Activated T-cell treated with anti-CD3 and anti-CD28 coated beads for 1 hour (primary cell): ENCODE measurements around the gene IL17RD.
A peak's percentile ranks its signal among the peaks of the same experiment; 100 is the strongest.

Experiments used
- DNase-seq: peaks from one replicate; pipeline ENCODE4 v3.0.0-alpha.2; 2020; ENCODE audit warnings: low read depth

IL17RD gene

DNA sequence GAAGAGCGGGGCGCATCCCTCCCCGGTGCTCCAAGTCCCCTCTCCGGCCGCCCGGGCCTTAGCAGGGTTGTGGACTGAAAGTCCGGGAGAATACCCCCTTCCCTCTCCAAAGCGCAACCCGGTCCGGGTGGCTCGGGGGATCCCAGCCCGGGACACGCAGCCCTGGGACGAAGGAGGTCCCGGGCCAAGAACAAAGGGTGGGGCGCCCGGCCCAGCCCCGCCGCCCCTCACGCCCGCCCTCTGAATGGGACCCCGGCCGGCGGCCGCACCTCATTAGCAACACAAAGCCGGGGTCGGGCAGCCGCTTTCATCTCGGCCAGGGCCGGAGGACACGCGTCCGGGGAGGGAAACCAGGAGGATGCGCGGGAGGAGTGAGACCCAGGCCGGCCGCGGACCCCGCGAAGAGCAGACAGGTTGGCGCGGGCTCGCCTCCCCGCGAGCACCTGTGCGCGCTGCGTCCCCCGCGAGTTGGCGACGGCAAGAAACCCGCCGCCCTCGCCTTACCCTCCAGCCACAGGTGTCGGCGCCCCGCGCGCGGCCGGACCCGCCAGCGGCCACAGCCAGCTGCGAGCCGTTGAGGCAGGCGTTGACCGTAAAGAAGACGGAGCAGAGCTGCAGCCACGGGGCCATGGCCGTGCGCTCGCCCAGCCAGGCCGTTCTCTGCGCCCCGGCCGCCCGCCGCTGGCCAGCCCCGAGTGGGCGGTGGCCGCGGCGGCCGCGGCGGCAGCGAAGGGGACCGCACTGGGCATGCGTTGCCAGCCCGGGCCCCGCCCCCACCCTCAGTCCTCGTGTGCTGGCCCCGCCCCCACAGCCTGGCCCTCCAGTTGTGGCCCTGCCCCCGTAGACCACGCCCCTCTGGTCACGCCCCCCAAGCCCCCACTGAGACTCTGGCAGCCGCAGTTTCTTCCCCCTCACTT lies at the start of gene IL17RD:
IL17RD (minus strand) TSS at position 697 of the 917 bp plus-strand sequence; CDS start at position 630, 67 bp downstream.
- peak; percentile 25 for DNase-seq

DNA sequence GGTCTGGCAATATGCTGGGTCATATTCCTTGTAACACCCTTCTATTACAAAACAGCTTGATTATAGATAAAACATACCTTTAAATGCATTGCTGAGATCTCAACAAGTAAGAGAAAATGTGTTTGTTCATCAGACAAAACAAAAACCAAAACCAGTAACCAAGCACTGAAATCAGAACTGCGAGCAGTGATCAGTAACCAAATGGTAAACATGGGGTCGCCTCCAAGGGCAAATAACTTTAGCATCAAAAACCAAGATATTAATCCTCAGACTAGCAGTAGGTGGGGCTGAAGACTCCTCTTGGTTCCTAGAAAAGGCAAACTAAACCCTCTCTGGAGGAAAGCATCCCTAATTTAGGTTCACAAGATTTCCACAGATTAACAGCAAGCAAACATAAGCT lies 41.3 kb upstream of the IL17RD start:
- no peak for DNase-seq

DNA sequence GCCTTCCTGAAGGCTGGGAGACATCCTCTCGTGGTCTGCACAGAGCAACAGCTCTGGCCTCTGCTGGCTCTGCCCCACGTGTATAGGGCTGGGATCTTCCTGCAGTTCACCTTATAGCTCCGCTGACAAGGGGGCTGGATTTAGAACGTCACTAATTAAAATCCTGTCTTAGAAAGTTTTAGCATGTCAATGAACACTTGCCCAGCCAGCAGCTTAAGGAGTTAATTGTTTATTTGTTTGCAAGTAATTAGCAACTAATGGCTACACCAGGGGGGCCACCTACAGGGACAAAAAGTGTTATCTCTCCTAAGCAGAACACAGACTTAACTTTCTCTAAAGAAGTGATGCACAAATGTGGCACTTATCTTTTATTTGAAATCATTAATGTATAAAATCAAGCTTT lies 34.7 kb upstream of the IL17RD start, which contains the start of gene HESX1:
HESX1 (minus strand) TSS at position 84 of the 403 bp plus-strand sequence; CDS start at position 24, 60 bp downstream.
- DNase-seq: no peak

DNA sequence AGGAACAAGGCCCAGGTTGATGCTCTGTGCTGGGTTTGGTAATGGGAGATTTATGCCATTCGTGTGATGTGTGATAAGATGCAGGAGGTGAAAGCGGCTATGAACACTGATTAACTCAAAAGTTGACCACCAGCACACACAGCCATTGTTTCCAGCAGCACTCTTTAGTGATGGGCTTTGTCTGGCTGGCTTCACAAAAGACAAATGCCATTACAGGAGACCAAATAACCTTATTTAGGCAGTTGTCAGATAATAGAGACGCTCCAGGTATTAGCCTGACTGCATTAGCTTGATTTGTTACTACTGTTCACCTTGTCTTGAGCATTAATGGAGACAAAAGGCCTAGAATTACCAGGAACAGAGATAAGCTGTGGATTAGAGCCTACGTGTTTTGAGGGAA lies 29.5 kb upstream of the IL17RD start:
- DNase-seq: no peak

DNA sequence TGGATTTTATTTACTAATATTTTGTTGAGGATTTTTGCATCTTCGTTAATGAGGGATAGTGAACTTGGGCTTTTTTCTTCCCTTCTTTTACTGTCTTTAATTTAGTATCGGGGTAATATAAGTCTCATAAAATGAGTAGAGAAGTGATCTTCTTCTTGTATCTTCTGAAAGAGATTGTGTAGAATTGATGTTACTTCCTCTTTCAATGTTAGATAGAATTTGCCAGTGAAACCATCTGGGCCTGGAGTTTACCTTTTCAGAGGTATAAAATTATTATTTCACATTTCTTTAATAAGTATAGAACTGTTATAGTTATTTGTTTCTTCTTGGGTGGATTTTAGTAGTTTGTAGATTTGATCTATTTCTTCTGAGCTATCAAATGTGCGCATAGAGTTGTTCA lies 26.9 kb upstream of the IL17RD start:
- DNase-seq: no peak

DNA sequence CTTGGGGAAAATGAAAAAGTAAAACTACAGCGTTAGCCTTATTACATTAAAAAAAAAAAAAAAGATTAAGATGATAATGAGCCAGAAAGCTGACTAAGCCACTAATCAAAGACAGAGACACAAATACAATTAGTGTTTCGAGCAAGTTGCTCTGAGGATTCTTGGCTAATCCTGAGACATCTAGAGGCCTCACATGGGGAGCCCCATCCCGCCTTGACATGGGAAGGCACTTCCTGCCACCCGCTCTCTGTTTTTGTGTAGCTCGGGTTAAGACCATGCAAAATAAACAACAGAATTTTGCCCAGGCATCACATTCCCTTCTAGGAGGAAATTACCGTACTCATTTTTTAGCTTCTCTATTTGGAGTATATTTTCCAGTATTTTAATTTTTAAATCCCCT lies 19.4 kb upstream of the IL17RD start:
- no peak for DNase-seq

DNA sequence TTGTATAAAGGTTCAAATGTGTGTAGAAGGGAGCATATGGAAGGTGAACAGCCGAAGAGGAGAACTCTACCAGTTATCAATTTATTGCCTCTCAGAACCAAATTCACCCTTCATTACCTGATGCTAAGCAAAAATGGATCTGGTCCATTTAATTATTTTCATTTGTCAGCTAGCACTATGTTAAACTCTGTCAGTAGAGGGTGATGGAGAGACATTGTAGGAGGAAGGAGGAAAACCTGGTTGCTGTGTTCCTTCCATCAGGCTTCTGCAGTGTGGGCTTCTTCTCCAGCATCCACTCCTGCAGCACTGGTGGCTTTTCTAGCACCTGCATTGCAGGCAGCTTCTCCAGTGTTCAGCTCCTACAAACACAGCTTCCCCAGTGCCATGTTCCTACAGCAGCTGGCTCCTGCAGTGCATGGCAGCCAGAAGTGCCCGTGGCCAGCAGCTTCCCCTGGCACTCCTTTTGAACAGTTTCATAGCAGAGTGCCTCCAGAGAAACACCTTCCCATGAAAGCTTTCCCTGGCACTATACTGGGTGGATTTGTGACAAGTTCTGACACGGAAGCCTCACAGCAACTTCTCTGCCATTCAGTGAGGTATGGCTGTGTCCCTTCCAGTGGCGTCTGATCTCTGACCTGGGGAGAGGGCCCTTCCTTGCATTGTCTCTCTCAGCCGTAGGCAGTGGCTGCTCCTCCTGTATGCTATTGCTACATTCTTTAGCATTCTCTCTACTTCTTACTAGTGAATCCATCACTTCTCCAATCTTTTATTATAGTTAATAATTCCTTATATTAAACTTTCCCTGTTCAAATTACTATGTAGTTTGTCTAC lies 14.6 kb upstream of the IL17RD start:
- no peak for DNase-seq

DNA sequence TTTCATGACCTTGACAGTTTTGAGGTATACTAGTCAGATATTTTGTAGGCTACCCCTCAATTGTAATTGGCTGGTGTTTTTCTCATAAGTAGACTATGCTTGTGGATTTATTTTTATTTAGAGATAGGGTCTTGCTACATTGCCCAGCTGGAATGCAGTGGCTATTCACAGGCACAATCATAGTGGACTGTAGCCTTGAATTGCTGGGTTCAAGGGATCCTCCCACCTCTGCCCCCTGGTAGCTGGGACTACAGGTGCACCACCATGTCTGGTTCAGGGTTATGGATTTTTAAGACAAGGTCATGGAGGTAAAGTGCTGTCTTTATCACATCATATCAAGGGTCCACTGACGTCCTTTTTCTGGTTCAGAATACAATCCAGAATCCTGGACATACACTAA lies 10.9 kb upstream of the IL17RD start:
- no peak for DNase-seq

DNA sequence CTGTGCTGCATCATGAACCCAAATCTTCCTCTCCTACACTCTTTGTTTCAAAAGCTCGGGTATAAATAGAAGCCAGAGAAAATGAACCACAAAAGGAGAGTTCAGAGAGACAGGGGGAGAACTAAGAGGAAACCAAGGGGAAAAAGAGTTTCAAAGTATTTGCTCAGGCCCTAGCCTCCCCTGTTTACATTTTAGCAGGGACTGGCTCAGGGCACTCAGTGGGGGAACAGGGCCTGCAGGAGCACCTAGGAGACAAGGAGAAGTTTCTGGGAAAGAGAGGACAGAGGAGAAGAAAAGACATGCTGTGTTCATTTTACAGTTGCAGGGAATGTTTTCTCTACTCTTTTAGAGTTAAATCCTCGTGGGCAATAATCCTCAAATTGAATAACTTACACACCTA lies 8.5 kb upstream of the IL17RD start:
- DNase-seq: no peak

DNA sequence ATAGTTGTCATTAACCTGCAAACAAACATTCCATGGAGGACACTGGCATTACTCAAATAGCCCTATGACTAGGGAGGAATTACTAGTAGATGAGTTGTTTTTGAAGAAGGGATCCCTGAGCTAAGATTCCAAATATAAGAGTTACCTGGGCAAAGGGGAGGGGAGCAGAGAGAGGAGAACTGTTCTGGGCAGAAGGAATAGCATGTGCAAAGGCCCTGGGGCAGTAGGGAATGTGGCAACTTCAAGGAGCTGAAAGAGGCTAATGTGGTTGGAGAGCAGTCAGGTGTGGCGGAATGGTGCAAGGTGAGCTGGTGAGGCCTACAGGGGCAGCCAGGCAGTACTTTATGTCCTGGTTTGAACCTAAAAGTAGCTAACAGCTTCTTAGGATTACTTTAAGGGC lies 5.8 kb upstream of the IL17RD start:
- no peak for DNase-seq

DNA sequence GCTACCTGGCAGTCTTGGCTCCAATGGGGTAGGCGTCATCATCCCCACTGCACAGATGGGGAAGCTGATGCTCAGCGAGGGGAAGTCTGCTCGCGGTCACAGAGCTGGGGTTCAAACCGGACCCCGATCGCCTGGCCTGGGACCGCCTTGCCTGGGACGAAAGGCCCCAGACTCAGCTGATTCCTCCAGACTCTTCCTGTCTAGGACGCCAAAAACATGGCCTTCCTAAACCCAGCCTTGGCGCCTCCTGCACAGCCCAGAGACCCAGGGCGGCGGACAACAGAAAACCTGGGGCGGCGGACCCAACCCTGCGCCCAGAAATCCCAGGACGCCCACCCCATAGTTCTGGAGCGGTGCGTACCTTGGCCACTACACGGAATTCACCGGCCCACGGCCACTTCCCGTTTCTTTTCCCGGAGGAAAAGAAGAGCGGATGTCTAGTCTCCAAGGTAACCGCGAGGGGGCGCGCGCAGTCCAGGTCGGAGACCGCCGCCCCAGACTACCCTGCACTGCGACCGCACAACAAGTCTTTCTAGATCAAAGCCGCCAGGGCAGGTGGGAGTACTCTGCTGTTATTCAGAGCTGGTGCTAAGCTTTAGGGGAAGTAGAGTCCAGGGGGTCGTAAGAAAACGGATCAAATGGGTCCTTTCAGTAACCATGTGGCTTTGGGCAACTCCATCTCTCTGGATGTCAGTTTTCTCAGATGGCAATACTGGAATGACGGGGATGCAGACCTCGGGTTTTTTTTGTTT lies 4.9 kb upstream of the IL17RD start:
- DNase-seq: peak; percentile 51

DNA sequence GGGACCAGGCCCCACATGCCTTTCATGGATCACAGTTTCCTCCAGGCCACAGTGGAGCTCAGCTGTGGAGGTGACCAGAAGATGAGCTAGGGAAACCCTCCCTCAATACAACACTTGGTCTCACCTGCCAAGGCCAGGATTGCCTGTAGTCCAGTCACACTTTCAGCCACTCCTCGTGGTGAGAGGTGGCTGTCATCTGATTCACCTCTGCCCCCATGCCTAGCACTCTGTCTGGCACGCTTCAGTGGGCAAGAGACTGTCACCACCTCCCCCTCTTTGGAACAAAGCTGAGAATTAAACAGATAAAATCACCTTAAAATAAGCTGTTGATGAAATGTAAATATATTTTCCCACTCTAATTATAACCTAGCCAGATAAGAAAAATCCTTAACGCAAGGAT lies 4.0 kb upstream of the IL17RD start:
- DNase-seq: no peak

DNA sequence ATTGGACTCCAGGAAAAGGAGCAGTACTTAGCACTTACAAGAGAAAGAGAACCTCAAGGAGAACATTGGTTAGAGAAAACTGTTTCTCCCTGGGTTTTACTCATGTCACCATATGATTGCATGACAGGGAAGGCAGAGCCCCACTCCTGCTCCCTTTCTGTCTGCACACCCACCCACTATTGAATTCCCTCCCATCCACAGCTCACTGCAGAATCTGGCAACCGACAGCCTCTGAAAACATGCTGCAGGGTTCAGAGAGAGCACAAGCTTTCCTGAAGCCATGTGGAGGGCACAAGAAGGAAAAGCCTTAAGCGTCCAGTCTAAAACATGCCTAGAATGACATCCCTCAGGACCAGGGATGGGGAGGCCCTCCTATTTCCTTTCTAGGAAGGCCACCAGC lies 3.0 kb upstream of the IL17RD start:
- no peak for DNase-seq

DNA sequence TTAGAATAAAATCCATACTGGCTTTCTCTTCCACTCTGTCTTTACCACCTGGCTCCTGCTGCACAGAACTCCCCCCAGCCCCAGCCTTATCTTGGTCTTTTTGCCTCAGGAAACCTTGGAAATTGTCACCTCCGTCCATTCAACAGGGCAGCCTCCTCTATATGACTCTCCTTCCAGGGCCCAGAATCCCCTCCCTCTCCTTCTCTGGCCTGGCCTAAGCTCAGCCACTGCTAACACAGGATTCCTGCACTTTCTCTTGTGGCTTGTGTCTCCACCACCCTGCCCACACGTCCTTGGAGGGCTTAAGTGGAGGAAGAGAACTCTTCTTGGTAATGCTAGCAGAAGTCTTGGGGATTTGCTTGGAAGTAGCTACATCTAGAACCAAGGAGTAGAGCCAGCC lies 1.5 kb upstream of the IL17RD start:
- DNase-seq: no peak

DNA sequence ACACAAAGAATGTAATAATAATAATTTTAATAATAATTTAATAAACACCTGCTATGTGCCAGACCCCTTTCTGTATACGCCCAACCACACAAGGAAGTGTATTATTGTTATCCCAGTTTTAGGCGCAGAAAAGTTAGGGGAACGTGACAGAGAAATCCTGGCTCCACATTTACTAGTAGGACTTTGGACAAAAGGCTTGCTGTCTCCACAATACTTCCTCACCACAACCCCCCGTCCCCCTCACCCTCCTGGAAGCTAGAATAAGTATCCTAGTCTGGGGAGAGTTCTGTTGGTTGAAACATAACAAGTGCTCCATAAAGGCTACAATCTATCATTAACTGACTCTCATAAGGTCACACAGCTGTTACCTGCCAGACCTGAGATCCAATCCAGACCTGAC lies 488 bp upstream of the IL17RD start:
- DNase-seq: no peak

DNA sequence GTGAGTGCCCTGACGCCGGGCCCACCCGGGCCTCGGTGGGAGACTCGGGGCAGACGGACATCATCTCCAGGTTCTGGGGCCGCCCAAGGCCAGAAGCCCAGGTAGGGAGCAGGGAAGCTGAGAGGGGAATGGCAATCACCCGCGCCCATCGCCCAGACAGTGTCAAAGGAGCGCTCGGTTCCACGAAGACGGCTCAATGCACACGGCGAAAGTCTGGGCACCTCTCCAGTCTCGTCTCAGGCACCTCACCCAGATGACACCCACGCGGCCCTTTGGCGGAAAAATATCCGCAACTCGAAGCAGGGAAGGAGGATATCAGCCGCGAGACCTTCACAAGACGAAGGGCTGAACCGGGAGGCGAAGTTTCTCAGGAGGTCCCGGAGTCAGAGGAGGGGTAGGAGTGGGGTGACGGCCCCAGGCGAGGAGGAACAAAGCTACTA lies 916 bp downstream of the IL17RD start:
- DNase-seq: no peak

DNA sequence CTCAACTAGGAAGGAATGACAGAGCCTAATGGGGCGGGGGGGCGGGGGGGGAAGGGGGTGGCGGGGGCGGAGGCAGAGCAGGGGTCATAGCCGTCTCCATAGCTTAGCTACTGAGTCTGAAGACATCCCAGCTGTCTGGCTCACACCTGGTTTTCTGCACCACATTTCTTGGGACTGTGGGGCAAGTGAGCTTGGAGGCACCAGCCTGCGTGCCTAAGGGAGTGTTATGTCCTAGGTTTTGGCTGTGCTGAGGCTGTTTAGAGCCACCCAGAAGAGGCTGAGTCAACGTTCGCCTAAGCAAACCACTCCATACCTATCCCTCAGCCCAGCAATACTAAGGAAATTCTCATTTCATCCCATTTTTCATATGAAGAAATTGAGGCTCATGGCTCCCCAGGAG lies 1.4 kb downstream of the IL17RD start:
- no peak for DNase-seq

DNA sequence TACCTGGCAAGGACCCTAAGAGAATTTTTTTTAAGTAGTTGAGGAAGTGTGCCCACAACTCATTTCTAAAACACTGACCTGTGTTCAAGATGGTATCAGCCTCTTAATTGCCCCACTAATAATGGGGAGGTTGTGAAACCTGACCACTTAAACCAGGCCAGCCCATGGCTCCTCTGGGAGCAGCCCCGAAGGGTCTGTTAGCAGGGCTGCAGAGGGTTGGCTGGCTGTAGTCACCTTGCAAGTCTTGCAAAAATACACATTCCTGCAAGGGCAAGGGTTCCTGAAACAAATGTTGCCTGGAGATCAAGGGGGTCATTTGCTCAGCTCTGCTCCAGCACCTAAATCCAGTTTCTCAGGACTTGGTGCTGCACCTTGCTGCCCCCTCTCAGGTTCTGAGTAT lies 3.2 kb downstream of the IL17RD start:
- no peak for DNase-seq

DNA sequence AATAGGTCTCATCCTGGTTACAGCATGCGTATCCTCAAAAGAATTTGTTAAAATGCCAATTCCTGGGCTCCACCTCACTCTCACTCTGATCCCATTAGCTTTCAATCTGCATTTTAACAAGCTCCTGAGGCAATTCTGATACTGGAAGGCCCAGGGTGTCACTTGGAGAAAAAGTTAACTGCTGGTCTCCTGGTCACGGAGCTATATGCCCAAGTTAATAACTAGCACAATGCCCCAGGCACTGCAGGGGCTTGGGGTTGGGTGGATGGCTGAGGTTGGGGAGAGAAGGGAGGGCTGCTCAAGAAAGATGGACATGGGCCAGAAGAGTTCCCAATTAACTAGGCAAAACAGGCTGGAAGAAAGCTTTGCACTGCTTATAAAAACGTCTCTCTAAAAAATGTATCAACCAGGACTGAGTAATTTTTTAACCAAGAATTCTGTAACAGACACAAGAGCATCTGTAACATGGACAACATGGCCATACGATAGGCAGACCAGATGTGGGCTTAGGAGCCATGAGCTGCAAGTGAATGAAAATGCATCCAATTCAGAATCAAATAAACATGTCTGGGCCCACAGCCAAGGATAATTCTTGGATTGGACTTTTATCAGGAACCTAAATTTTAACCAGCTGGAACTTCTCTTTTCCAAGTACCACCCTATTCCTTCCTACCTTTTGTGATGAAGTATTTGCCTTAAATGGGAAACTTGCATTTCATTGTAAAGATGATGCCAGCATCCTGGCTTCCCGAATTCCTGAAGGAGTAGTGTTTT lies 4.2 kb downstream of the IL17RD start:
- DNase-seq: no peak

DNA sequence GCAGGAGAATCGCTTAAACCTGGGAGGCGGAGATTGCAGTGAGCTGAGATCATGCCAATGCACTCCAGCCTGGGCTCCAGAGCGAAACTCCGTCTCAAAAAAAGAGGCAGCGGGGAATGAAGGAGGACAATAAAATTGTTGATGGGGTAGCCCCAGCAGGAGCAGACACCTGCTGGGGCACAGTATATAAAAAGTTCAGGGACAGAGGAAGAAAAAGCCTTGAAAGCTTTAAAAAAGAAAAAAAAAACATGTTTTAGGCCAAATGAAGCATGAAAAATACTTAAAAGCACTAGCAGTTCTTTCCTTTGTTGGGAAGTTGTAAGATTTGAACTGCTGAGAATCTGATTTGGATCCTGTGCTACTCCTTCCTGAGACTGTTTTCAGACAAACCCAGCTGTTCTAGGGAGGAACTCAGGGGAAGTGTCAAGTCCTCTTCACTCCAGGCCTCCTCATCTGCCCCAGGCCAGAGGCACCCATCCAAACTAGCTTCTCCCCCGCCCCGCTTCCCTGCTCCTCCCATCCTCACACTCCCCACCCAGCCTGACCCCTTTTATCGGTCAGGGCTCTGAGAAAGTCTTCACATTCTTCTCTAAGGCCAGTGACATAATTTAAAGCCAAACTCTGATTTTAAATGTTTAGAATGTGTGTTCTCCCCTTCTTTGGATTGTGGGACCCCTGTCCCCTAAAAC lies 4.9 kb downstream of the IL17RD start:
- DNase-seq: no peak
